Activated gamma-delta T cell (primary cell): ENCODE data around the gene NSDHL.

Experiments used
- DNase-seq: peaks from one replicate; lab custom pipeline; 2025; lab: John Stamatoyannopoulos, UW

The NSDHL gene

GRCh38 chrX:152844256-152844655 is 13.4 kb downstream of the NSDHL start:
- DNase-seq, result no peak

- DNase-seq, result no peak
Observed at GRCh38 chrX:152845618-152846240, 14.9 kb downstream of the NSDHL start.

DNA sequence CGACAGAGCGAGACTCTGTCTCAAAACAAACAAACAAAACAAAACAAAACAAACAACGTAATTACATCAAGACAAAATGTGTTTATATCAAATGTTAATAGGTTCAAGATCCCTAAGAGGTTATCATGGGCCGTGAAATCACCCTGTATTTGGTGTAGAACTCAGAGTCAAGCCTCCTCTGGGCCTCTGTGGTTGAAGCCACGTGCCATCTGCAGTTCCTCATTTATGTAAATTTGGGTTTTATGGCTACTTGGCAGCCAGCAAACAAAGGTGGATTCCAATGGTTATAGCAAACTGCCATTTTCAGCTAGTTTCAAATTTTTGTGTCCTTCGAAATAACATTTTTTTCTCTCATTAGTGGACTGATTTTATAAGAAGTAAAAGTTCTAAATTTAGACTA is 16.4 kb downstream of the NSDHL start:
- DNase-seq, result no peak

DNA sequence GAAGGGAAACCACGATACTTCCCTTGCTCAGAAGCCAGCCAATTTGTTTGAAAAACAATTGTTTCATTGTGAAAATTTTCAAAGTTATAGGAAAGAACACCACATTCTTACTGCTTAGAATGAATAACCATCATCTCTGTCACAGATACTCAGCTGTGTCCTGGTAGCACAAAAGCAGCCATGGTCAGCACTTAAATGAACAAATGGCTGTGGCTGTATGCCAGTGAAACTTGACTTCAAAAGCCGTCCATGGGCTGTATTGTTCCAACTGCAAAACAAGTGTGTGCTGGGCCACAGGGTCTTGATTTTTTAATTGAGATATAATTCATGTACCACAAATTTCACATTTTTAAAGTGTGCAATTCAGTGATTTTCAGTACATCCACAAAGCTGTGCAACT is 19.6 kb downstream of the NSDHL start:
- no peak for DNase-seq

- DNase-seq, result no peak
Observed at GRCh38 chrX:152853986-152854385, 23.1 kb downstream of the NSDHL start.

GRCh38 chrX:152861116-152861515 is 30.3 kb downstream of the NSDHL start:
- DNase-seq, result no peak

DNA sequence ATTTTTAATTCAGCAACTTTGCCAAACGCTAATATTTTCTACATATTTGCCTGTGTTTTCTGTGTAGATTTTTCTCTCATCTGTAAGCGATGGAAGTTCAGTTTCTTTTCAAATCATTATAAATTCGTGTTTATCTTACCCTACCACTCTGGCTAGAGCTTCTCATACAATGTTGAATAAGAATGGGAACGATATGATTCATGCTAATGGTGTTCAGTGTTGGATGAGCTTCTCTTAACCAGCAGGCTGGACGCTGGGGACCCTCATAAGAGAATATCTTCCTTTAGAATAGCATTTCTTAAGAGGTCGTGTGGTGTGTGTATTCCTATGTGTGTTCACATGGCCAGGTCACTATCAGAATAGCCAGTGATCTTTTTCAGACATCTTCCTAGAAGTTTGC is 31.0 kb downstream of the NSDHL start:
- DNase-seq, result no peak

DNA sequence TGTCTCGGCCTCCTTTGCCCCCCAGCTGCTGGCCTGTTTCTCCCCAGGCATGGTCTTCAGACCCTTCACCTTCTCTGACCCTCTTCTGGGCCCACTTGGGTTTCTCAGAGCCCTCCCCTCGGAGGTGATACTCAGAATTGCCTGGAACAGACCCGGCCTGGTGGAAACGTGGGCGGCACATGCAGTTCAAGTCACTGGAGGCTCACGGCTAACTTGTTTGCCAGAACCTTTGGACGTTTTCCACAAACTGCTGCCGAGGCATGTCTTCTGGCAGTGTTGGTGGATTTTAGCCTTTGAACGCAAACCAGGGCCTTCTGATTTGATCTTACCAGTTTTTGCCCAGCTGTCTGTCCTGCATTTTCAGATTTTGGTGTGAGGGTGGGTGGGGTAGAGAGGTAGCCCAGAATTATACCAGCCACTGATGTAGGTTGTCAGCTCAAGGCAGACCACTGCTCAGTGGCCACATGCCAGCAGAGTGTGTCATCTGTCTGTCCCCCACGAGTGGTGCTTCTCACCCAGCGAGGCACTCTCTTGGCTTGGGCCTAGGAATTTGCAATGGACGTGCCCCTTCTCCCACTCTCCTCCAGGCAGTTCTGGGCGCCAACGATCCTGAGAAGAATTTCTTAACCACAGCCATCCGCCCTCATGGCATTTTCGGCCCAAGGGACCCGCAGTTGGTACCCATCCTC is 34.5 kb downstream of the NSDHL start:
- DNase-seq, result no peak

DNA sequence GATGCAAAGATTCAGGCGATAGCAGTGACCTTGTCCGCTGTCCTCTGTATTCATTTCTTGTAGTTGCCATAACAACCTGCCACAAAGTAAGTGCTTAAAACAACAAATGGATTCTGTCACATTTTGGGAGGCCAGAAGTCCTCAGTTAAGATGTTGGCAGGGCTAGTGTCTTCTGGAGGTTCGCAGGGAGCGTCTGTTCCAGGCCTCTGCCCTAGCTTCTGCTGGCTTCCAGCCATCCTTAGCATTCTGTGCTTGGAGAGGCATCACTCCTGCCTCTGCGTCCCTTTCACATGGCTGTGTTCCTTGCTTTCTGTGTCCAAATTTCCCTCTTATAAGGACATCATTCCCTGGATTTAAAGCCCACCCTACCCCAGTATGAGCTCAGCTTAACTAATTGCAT is 35.5 kb downstream of the NSDHL start:
- no peak for DNase-seq

GRCh38 chrX:152869972-152870371 is 39.1 kb downstream of the NSDHL start:
- DNase-seq, result no peak

DNA sequence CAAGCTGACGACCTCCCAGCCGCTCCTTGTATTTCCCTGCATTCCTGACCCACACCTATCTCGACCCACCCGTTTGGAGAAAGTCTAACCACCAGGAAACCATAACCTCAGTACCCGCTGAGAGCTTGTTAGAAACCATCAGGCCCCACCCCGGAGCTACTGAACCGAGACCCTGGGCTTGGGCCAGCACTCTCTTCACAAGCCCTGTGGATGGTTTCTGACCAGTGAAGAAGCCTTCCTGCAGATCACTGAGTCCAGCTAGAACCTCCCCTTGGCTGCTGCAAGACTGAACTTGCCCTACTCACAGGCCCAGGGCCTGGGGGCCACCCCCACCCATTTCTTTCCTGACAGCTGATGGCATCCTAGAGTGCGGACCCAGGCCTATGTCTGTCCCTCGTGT is 40.4 kb downstream of the NSDHL start:
- no peak for DNase-seq

DNA sequence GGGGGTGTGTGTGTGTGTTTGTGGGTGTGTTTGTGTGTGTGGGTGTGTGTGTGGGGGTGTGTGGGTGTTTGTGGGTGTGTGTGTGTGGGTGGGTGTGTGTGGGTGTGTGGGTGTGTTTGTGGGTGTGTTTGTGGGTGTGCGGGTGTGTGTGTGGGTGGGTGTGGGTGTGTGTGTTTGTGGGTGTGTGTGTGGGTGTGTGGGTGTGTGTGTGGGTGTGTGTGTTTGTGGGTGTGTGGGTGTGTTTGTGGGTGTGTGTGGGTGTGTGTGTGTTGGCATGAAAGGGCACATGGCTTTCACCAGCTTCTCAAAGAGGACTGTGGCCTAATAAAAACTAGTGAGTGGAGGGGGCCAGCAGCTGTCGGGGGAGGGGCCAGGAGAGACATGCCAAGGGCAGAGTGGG is 41.7 kb downstream of the NSDHL start:
- DNase-seq, result no peak

DNA sequence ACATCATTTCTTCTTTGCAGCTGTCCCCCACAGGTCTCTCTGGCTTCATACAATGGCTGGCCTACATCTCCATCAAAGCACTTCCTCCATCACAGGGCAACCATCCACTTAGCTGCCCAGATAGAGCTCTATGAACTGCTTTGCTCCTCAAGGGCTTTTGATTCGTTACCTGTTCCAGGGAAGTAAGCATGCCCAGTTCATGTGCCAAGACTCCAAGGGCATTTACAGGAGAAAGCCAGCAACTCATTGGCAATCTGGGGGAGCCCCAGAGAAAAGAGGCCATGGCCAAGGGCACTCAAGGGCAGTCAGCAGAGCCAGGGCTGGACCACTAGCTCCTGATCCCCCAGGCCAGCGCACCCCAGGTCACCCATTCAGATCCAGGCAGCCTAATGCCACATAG is 42.5 kb downstream of the NSDHL start:
- no peak for DNase-seq

DNA sequence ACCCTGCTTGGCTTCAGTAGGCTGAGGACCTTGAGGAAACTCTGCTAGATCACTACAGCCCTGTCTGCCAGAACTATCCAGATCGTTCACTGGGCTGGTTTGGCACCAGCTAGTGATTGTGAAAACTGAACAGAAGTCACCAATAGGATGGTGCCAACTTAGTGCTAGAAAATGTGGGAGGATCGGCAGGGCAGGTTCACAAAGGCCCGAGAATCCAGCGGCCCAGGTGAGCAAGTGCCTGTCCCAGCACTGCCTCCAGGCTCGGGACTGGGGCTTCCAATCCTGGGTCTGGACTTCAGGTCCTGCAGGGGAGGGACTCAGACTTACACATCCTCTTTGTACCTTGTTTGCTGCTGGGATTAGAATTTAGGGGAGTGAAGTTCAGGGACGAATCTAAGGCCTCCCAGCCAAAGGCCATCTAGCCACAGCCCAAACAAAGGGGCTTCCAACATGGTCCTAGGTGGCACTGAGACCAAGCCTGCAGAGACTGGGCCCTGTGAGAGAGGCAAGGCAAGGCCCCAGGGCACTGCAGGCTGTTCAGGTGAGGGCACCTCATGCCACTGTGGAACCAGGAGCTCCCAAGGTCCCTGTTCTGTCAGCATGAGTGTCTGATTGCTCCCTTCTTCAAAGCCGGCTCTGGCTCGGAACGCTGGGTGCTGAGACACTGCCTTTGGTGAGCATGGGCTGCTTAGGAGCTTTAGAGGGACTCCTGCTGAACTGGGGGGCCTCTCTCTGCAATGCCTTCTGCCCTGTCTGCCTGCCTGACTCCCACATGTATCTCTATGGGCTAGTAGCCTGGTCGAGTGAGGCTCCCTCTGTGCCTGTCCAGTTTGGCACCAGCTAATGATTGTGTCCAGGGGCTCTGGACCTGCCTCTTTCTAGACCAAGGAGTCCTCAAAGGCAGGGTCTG is 46.3 kb downstream of the NSDHL start:
- no peak for DNase-seq

GRCh38 chrX:152878976-152879755 is 48.3 kb downstream of the NSDHL start:
- no peak for DNase-seq

DNA sequence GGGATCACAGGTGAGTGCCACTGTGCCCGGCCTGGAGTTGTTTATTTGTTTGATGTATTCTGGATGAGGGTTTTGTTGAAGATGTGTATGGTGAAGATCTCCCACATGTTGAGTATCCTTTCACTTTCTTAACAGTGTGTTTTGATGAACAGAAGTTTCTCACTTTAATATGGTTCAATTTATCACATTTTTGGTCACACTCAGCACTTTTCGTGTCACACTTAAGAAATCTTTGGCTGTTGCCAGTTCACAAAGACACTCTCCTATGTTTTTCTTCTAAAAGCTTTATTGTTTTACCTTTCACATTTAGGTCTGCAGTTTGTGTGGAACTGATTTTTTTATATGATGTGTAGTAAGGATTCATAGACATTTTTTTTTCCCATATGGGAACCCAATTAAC is 50.4 kb downstream of the NSDHL start:
- no peak for DNase-seq

DNA sequence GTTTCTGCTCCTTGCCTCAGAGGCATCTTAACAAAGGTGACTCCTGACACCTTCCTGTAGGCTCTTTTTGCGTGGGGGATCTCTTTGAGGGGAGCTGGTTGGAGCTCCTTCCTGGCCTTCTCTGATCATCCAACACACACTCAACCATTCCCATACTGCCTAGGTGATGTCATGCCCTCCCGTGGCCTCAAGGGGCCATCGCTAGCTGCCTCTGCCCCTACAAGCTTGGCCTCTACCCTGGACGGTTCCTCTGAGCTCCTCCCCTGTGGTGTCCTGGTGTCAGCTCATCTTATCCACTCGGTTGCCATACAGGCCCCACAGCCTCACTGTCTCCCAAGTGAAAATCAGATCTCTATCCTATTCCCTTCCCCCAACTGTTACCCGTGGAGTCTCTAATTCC is 53.3 kb downstream of the NSDHL start:
- no peak for DNase-seq

DNA sequence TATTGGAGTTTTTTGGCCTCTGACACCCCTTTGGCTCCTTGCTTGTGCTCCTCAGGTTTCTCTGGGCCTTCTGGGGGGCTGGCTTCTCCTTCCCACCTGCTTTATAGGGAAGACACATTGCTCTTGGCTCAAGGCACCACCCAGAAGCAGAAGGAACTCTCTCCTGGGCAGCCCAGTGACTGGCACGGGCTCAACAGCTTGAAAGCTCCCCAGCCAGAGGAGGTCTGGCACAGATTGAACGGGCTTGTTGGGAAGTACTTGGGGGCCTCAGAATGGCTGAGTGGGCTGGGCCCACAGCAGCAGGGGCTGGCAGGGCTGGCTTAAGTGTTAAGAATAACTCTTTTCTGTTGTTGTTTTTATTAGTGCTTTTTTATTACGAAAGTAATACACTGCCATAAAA is 55.9 kb downstream of the NSDHL start:
- no peak for DNase-seq

DNA sequence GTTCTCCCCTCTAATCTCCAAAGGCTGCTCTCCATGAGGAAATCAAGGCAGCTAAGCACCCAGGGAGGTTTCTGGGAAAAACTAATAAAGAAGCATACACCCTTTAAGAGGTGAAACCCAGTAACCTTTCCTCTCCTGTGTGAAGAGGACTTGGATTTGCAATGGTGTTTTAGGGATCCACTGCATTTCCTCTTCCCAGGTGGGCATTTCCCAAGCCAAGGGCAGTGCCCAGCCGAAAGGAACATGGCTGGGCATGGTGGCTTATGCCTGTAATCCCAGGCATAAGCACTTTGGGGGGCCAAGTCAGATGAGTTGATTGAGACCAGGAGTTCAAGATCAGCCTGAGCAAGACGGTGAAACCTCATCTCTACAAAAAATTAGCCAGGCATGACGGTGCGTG is 61.6 kb downstream of the NSDHL start:
- DNase-seq, result no peak

DNA sequence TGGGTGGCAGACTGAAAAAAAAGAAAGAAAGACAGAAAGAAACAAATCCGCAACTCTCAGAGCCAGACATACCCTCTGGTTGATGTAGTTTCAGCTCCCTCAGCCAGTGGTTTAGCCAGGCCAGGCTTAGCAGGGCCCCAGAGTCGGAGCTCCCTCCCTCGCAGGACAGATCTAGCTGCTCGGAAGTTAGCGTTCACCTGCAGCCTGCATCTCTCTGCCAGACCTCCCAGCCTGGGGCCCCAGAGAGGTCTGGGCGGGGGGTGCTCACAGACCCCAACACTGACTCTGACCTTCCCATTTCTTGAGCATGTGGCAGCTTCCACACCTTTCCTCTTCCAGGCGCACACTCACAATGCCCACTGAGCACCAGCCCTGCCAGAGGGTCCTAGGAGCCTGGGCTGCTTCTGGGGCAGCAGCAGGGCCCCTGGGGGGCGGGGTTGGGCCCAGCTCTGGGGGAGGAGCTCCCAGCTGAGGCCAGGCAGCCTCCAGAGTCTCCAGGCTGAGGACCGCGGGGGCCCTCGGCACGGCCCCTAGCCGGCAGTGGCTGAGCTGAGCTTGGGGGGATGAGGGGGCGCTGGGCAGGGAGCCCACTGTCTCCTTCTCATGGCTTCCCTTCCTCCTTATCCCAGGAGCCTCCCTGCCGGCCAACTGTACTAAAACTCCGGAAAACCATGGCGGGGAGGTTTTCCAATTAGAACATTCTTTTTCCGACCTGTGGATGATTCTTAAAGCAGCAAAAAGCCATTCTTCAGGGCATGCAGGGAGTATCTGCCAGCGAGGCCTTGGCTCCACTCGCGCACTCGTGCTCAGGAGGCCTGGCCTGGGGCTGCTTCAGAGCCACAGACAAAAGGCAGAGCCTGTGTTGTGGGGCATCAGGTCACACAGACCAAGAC is 62.4 kb downstream of the NSDHL start:
- no peak for DNase-seq

- no peak for DNase-seq
Observed at GRCh38 chrX:152893980-152894610, 63.2 kb downstream of the NSDHL start.
